Measurements from ENCODE around the gene ADGRE3.

DNA sequence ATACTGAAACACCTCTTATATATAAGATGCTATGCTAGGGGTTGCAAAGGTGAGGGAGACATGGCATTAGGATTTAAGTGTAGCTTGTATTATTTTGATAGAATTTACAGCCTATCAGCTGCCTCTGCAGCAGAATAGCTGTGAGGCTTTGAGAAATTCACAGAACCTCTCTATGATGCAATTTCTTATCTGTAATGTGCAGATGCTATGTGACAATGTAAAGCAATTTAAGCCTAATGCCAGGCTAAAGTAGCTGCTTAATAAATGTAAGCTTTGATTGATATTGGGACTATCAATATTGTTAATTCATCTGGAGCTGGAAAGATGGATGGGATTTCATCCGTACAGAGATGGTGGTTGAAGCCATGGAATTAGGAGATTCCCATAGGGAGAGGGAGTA, 1.6 kb downstream of the ADGRE3 start:
- no peak for TF ChIP-seq EZH2phosphoT487 (IDR thresholded peaks at IDR 0.05)
- TF ChIP-seq, protein P1, sequence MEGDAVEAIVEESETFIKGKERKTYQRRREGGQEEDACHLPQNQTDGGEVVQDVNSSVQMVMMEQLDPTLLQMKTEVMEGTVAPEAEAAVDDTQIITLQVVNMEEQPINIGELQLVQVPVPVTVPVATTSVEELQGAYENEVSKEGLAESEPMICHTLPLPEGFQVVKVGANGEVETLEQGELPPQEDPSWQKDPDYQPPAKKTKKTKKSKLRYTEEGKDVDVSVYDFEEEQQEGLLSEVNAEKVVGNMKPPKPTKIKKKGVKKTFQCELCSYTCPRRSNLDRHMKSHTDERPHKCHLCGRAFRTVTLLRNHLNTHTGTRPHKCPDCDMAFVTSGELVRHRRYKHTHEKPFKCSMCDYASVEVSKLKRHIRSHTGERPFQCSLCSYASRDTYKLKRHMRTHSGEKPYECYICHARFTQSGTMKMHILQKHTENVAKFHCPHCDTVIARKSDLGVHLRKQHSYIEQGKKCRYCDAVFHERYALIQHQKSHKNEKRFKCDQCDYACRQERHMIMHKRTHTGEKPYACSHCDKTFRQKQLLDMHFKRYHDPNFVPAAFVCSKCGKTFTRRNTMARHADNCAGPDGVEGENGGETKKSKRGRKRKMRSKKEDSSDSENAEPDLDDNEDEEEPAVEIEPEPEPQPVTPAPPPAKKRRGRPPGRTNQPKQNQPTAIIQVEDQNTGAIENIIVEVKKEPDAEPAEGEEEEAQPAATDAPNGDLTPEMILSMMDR (IDR thresholded peaks at IDR 0.05): no peak
